ENCODE data around the gene DAAM2.

- TF ChIP-seq EZH2 (IDR thresholded peaks at IDR 0.05; ENCODE audit: insufficient read depth, poor library complexity, severe bottlenecking) (no peak), EZH2phosphoT487 (IDR thresholded peaks at IDR 0.05; ENCODE audit: insufficient read depth, low read depth) (no peak)
Measured at GRCh38 chr6:39865011-39865888, 73.1 kb downstream of the DAAM2 start.

Data from GM23248 (cell line).